DND-41 (cell line): Measurements from ENCODE around the gene MAP3K2.

Source experiments
- ATAC-seq: fragments of 200-7000 bp; cut with Tn5 transposase; 3 replicates; pipeline ENCODE4 v1.9.1; 2021; ENCODE audit warnings: low read depth; ENCODE audit not compliant: insufficient read depth
- DNase-seq: peaks from one replicate; pipeline ENCODE4 v3.0.0-alpha.2; 2020
- H2AFZ ChIP-seq: 2 replicates; pipeline ENCODE4 v1.6.0; 2012; ENCODE audit warnings: low read depth, low read length
- H3K27ac ChIP-seq: 2 replicates; pipeline ENCODE4 v1.5.1; 2012; ENCODE audit warnings: low read length, inconsistent platforms
- H3K27me3 ChIP-seq: fragments of 200-600 bp; sonication (generic); 2 replicates; pipeline ENCODE4 v1.6.0; 2012; ENCODE audit warnings: low read length, mild to moderate bottlenecking, inconsistent platforms; ENCODE audit not compliant: insufficient read depth, poor library complexity
- H3K36me3 ChIP-seq: 2 replicates; pipeline ENCODE4 v1.5.1; 2012; ENCODE audit warnings: low read length, inconsistent platforms; ENCODE audit not compliant: insufficient read depth
- H3K4me1 ChIP-seq: 2 replicates; pipeline ENCODE4 v1.5.1; 2012; ENCODE audit warnings: mild to moderate bottlenecking, low read length; ENCODE audit not compliant: insufficient read depth
- H3K4me2 ChIP-seq: 2 replicates; pipeline ENCODE4 v1.6.0; 2012; ENCODE audit warnings: mild to moderate bottlenecking, moderate library complexity, low read length, inconsistent platforms; ENCODE audit not compliant: insufficient read depth
- H3K4me3 ChIP-seq, 2 experiments: fragments of 200-600 bp in 1 of 2; shearing (Covaris generic) in 1 of 2; 2 replicates each; pipeline ENCODE4 v1.5.1; 2012 to 2016; ENCODE audit warnings: inconsistent platforms in 2 of 2, low read length in 2 of 2, mild to moderate bottlenecking in 2 of 2, low read depth in 1 of 2, moderate library complexity in 1 of 2
- H3K79me2 ChIP-seq: 2 replicates; pipeline ENCODE4 v1.6.0; 2012; ENCODE audit warnings: low read length, inconsistent platforms; ENCODE audit not compliant: insufficient read depth
- H3K9ac ChIP-seq: 2 replicates; pipeline ENCODE4 v1.6.0; 2012; ENCODE audit warnings: low read depth, mild to moderate bottlenecking, inconsistent platforms, low read length, moderate library complexity
- H3K9me3 ChIP-seq: 2 replicates; pipeline ENCODE4 v1.5.1; 2012; ENCODE audit warnings: low read length, moderate library complexity, mild to moderate bottlenecking, inconsistent platforms; ENCODE audit not compliant: insufficient read depth, severe bottlenecking
- H4K20me1 ChIP-seq: 2 replicates; pipeline ENCODE4 v1.6.0; 2012; ENCODE audit warnings: low read length; ENCODE audit not compliant: insufficient read depth
- EZH2 ChIP-seq: IDR thresholded peaks from 3 replicates; pipeline ENCODE4 v1.6.1; 2012; ENCODE audit warnings: borderline replicate concordance, low read depth, mild to moderate bottlenecking, moderate library complexity, low read length, inconsistent platforms; ENCODE audit not compliant: severe bottlenecking
- TF ChIP-seq, protein P1 (sequence below): IDR thresholded peaks from 2 replicates; pipeline ENCODE4 v1.5.1; 2012; ENCODE audit warnings: borderline replicate concordance, low read length, moderate library complexity, mild to moderate bottlenecking; ENCODE audit not compliant: poor library complexity, severe bottlenecking; ENCODE audit errors: extremely low read depth

MAP3K2 gene

DNA sequence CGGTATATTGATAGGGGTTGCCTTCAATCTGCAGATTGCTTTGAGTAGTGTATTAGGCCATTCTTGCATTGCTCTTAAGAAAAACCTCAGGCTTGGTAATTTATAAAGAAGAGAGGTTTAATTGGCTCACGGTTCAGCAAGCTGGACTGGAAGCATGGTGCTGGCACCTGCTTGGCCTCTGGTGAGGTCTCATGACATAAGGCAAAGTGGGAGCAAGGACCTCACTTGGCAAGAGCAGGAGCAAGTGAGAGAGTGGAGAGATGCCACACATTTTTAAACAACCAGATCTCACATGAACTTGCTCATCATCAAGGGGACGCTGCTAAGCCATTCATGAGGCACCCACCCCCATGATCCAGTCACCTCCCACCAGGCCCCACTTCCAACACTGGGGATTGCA lies 4.9 kb downstream of the MAP3K2 start:
- Histone ChIP-seq H3K36me3 (peaks cover 8% of the 10 kb centered on the region), H3K4me3 (no peak overlapping the region), H2AFZ (no peak overlapping the region), H4K20me1 (peaks cover 36% of the 10 kb centered on the region), H3K27me3 (no peaks in the 10 kb centered on the region), H3K27ac (no peak overlapping the region), H3K79me2 (peaks cover 97% of the 10 kb centered on the region), H3K9ac (no peak overlapping the region), H3K4me2 (no peak overlapping the region; the same call in 1 of the 2 replicates), H3K4me1 (peaks cover 26% of the 10 kb centered on the region), H3K9me3 (no peaks in the 10 kb centered on the region)
- ATAC-seq = no peak
- DNase-seq = no peak
- TF ChIP-seq, protein P1, sequence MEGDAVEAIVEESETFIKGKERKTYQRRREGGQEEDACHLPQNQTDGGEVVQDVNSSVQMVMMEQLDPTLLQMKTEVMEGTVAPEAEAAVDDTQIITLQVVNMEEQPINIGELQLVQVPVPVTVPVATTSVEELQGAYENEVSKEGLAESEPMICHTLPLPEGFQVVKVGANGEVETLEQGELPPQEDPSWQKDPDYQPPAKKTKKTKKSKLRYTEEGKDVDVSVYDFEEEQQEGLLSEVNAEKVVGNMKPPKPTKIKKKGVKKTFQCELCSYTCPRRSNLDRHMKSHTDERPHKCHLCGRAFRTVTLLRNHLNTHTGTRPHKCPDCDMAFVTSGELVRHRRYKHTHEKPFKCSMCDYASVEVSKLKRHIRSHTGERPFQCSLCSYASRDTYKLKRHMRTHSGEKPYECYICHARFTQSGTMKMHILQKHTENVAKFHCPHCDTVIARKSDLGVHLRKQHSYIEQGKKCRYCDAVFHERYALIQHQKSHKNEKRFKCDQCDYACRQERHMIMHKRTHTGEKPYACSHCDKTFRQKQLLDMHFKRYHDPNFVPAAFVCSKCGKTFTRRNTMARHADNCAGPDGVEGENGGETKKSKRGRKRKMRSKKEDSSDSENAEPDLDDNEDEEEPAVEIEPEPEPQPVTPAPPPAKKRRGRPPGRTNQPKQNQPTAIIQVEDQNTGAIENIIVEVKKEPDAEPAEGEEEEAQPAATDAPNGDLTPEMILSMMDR = no peak
- no peak for TF ChIP-seq EZH2

DNA sequence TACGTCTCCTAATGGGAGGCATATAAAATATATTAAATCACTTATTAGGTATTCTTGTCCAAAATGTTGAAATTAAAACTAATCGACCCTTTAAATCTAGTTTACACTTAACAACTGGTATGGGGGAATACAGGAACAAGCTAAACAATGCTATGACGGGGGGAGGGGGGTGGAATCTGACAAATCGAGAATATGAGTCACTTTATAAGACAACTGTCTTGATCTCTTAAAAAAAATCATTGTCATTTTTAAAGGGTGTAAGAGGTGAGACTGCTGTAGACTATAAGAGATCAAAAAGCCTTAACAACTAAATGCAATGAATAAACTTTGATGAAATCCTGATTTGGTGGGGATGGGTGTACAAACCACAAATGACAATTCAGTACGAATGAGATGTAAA lies 6.0 kb downstream of the MAP3K2 start:
- TF ChIP-seq EZH2 = no peak
- TF ChIP-seq, protein P1 = no peak
- H3K9ac ChIP-seq = no peak overlapping the region
- DNase-seq (no peak), ATAC-seq (no peak)
- peaks cover 7% of the 10 kb centered on the region for H3K9me3 ChIP-seq
- H3K4me3 ChIP-seq = no peak overlapping the region
- H2AFZ ChIP-seq = no peak overlapping the region
- H4K20me1 ChIP-seq = peaks cover 32% of the 10 kb centered on the region
- peaks cover 23% of the 10 kb centered on the region for H3K4me1 ChIP-seq
- H3K79me2 ChIP-seq = peaks cover 99% of the 10 kb centered on the region
- H3K27me3 ChIP-seq = no peaks in the 10 kb centered on the region
- H3K36me3 ChIP-seq = peaks cover 14% of the 10 kb centered on the region; the same call in 1 of the 2 replicates
- no peak overlapping the region for H3K4me2 ChIP-seq
- no peak overlapping the region for H3K27ac ChIP-seq

DNA sequence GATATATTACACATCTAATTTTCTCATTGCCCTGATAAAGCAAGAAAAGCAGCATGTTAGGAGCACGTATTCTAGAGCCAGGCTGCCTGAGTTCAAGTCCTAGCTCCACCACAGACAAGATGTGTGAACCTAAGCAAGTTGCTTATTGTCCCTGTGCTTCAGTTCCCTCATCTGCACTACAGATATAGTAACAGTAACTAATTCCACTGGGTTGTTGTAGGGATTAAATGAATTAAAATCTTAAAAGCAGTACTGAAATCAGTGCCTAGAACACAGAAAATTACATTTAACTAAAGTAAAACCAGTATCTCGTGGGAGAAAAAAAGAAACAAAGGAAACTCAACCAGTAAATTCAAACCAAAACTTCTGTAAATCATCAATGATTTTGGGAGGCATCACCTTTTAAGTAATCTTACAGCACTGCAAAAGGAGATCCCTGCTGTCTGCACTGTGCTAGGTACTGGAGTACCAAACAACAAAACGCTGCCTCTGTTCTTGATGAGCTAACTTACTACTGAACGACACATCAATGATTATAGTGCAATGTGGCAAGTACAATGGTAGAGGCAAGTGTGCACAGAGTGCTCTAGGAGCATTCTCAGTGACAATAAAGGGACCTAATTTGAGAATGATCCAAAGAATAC lies 7.9 kb downstream of the MAP3K2 start:
- ATAC-seq (no peak), DNase-seq (no peak)
- H3K4me3 ChIP-seq = no peak overlapping the region
- H3K9me3 ChIP-seq = peaks cover 18% of the 10 kb centered on the region
- H3K9ac ChIP-seq = no peak overlapping the region
- H3K27ac ChIP-seq = no peak overlapping the region
- peaks cover 98% of the 10 kb centered on the region for H3K79me2 ChIP-seq
- TF ChIP-seq, protein P1 = no peak
- no peak for TF ChIP-seq EZH2
- H3K4me1 ChIP-seq = peaks cover 4% of the 10 kb centered on the region; the same call in 1 of the 2 replicates
- peaks cover 21% of the 10 kb centered on the region for H4K20me1 ChIP-seq
- H3K36me3 ChIP-seq = peaks cover 17% of the 10 kb centered on the region; the same call in 1 of the 2 replicates
- H2AFZ ChIP-seq = no peak overlapping the region
- no peak overlapping the region for H3K4me2 ChIP-seq
- no peaks in the 10 kb centered on the region for H3K27me3 ChIP-seq

DNA sequence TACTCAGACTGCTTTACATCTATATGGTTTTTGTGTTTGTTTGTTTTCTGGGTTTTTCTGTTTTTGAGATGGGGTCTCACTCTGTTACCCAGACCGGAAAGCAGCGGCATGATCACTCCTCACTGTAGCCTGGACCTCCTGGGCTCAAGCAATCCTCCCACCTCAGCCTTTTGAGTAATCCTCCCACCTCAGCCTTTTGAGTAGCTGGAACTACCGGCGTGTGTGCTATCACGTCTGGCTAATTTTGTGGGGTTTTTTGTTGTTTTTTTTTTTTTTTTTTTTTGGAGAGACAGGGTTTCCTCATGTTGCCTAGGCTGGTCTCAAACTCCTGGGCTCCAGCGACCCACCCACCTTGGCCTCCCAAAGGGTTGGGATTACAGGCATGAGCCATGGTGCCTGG lies 9.1 kb downstream of the MAP3K2 start:
- ATAC-seq (no peak), DNase-seq (no peak)
- H3K27ac ChIP-seq = no peak overlapping the region
- peaks cover 15% of the 10 kb centered on the region for H4K20me1 ChIP-seq
- H3K9me3 ChIP-seq = peaks cover 19% of the 10 kb centered on the region
- H3K4me2 ChIP-seq = no peak overlapping the region
- H3K79me2 ChIP-seq = peaks cover 99% of the 10 kb centered on the region
- no peak overlapping the region for H3K4me3 ChIP-seq
- no peak overlapping the region for H2AFZ ChIP-seq
- no peaks in the 10 kb centered on the region for H3K4me1 ChIP-seq
- no peaks in the 10 kb centered on the region for H3K27me3 ChIP-seq
- no peak for TF ChIP-seq EZH2
- TF ChIP-seq, protein P1 = no peak
- H3K36me3 ChIP-seq = peaks cover 12% of the 10 kb centered on the region; the same call in 1 of the 2 replicates
- no peak overlapping the region for H3K9ac ChIP-seq
